HG03442 (cell line): ENCODE results near the gene GALNT18.

ENCODE experiments used
- ATAC-seq: cut with Tn5 transposase; IDR thresholded peaks from one replicate; pipeline ENCODE4 v1.9.1; 2021; ENCODE audit warnings: mild to moderate bottlenecking, moderate library complexity; ENCODE audit not compliant: unreplicated experiment

The GALNT18 gene

DNA sequence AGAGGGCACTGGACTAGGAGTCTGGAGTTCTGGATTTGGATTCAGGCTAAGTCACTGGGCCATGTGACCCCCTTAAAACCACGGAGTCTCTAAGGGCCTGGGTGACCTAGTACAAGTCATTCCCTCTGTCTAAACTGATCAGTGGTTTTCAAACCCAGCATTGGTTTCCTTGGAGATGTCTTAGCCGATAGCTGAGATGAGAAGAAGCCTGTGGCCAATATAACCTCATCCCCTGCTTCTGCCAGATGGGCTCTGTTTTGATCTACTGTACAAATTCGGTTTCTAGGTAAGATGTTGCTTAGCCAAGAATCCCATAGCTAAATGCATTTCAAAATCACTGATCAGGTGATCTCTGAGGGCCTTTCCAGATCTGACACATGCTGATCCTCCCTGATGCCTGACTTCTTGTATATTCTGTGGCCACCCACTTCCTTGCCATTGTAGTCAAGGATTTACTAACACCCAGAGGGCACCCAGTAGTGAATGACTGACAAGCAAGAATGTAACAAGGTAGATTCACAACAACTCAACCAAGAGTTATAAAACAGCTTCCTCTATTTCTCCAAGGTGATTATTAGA is 53.1 kb downstream of the GALNT18 start:
- no peak for ATAC-seq

DNA sequence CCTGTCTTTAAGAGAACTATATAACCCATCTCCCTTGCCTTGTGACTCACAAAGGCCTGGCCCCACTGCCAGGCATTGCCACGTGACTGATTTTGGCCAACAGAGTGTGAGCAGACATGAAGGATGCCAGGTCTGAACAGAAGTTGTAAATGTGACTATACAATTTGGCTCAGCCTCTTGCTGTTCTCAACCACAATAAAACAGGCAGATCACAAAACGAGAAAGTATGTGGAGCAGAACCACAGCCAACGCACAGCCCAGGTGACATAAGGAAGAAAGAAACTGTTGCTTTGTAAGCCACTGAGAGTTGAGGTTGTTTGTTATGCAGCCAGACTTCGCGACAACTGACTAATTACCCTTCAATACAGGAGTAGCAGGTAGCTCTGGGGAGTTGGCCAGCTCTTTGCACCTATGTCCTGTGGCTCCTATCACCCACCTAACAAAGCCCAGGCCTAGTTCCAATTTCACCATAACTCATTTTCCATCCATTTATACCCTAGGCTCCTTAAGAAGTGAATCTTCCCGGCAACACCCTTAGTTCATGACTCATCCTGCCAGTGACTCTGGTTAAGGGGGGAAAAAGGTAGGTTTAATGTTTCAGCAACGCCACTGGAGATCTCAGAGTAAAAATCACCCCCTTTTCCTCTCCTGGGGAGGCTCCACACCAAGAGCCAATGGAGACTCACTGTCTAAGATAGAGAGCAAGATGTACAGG is 53.7 kb downstream of the GALNT18 start:
- peak; percentile 45 for ATAC-seq

DNA sequence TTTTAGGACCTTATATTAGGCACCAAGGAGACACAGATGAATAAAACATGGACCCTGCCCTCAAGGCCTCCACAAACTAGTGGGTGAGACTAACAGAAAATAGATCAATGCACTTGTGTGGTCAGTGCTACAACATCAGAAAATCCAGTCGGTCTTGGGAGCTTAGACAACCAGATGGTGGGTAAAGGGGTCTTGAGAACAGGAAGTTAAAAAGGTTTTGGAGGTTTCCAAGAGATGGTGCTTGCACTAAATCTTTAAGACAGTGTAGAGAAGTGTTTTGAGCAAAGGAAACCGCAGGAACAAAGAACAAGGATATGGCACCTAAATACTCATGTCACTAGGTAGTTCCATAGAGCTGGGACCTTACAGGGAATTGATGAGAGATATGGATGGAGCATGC is 56.2 kb downstream of the GALNT18 start:
- ATAC-seq: no peak

GRCh38 chr11:11563200-11563975 is 58.4 kb downstream of the GALNT18 start:
- ATAC-seq: no peak

GRCh38 chr11:11561991-11562390 is 59.8 kb downstream of the GALNT18 start:
- no peak for ATAC-seq

GRCh38 chr11:11558826-11559225 is 63.0 kb downstream of the GALNT18 start:
- no peak for ATAC-seq

DNA sequence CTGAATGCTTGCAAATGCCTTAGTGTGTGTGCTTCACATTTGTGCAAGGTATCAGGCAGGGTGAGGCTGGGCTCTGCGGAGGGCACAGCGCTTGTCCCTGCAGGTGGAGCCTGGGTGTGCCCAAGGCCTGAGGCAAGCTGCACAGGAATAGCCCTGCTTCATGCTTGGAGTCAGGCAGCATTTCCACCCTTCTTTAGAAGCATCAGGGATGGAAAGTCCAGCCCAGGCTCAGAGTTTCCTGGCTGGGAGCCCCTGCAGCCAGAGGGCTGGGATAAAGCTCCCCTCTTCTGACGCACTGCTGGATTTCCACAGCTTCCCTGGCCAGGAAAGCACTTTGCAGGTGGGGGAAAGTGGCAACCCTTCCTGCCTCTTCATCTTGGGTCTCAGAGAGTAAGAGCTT is 63.4 kb downstream of the GALNT18 start:
- ATAC-seq: no peak

- no peak for ATAC-seq
These were observed 66.6 kb downstream of the GALNT18 start for GRCh38 chr11:11555208-11555607.

DNA sequence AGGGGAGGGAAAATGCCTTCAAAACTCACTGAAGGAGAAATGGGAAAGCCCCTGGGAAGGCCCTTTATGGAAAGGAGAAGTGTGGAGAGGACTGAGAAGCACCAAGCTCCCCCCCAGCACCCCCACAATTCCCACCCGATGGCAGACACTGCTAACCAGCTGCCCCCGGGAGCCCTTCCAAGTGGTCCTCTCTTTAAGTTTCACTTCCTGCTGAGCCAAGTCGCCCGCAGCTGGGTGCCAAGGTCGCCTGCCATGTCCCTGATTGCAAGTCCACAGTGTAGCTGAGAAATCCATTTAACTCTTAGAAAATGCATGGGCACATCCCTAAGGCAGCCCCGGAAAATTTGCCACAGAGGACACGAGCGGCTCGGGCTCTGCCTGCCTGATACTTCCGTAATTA is 68.2 kb downstream of the GALNT18 start:
- no peak for ATAC-seq

- no peak for ATAC-seq
These were observed 69.2 kb downstream of the GALNT18 start for GRCh38 chr11:11552529-11553087.

GRCh38 chr11:11550534-11550933 is 71.3 kb downstream of the GALNT18 start:
- ATAC-seq: no peak

GRCh38 chr11:11545285-11546275 is 76.2 kb downstream of the GALNT18 start:
- ATAC-seq: no peak

DNA sequence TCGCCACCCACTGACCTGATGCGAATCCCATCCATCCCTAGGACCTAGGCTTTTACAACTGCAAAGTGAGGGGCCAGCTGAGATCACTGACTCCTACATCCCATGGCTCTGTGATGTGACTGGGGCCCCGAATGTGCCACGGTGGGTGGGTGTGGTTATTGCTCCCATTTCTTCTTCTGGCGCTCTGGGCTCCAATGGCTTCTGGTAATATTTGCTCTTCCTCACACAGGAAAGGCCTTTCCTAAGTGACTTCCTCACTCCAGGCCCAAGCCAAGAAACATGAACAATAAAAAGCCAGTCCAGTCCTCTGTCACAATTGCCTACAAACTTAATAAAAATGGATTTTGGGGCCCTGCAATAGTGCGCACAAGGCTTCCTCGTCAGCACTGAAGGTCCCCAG is 78.1 kb downstream of the GALNT18 start:
- no peak for ATAC-seq

DNA sequence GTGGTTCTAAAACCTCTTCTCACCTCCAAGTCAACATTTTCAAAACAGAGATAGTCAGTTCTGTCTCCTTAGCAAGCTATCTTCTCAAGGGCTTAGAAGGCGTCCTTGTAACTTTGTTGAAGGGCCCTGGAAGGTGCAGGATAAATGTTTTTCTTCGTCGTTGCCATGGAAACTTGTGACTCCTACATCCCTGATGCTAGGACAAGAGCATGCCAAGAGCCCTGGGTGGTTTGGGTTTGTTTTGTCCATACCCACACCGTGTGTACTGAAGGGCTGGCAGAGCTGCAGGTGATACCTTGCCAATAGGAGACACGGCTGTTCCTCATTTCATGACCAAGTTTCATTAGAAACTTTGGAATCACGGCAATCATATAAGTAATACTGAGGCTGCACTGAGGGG is 81.6 kb downstream of the GALNT18 start:
- no peak for ATAC-seq

DNA sequence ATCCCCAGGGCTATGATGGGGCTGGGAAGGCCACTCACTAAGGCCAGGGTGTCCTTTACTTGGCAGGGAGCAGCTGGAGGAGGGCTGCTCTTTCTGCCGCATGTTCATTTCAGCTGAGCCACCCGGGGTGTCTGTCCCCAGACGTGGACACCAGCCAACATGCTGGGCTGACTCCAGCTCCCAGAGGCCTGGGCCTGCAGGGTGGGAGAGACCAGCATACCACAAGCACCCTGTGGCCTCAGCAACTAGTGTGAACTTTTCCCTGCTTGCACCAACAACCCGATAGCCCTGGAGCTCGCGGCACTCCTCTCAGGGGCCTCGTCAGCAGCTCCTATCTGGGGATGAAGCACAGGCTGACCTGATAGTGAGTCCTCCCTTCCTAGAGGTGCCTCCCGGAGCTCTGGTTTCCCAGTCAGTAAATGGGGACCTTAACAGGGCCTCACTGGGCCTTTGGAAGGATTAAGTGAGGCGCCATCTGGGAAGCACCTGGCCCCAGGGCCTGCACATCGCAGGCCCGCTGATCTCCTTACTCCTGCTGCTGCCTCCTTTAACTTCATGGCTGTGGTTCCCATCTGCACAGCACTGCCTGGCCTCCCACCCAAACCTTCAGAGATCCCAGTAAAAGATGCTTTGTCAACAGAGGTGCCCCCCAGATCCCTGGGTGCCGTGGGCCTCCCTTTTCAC is 83.4 kb downstream of the GALNT18 start:
- no peak for ATAC-seq

DNA sequence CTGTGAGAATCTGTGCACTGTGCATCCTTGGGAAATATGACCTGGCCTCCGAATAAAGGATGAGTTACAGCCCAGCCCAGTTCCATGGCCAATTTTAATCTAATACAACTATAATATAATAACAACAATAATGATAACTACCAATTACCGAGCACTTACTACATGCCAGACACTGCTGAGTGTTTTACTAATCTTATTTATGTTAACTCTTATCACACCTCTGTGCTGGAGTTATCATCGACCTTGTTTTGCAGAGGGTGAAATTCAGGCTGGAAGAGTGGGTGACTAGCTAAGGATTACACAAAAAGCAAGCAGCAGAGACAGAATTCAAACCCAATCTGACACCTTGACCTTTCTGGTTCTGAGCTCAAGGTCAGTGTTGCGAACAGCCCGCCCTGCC is 83.9 kb downstream of the GALNT18 start:
- ATAC-seq: no peak

DNA sequence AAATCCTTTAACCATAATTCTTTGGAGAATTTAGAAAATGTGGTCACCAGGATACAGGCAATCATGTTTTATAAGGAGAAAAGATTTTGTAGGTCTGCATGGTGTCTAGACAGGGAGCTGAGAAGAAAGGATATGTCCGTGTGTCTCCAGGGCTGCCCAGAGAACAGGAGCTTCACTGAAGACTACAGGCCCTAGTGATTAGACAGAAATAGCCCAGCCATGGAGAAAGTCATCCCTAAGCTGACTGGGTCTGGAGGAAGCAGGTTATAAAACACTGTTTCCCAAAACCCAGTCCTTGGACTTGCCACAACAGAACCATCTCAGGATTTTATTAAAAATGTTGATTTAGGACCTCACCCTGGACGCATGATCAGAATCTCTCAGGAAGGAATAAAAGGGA is 84.4 kb downstream of the GALNT18 start:
- ATAC-seq: no peak

GRCh38 chr11:11536650-11537049 is 85.2 kb downstream of the GALNT18 start:
- no peak for ATAC-seq

DNA sequence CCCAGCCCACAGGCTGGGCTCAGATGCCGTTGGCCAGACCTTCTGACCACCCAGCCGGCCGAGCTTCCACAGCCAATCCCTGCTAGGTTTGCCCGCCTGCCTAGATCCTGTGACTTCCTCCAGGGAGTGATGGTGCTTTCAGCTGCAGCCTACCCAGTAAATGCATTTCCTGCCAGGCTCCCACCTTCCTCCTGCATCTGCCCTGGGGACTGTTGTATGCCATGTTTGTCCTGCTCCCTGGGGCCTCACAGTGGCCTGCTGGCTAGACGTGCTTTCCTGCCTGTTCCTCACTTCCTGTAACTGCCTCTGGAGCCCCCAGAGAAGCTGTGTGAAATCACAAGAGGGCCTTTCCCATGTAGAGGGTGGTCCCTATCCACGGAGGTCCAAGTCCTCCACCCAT is 86.2 kb downstream of the GALNT18 start:
- ATAC-seq: no peak

DNA sequence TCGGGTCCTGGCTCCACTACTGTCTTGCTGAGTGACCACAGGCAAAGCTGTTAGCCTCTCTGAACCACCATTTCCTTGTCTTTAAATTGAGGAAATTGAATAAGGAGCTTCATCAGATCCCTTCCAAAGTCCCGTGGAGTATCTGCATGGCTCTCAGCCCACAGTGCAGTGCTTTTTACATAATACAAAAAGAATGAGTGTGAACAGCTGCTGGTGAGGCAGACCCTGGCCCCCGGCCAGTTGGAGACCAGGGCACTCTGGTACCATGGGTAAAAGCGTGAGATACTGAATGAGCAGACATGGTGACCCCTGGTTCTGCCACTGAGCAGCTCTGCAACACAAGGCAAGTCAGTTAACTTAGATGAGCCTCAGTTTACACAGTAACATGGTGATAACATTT is 86.8 kb downstream of the GALNT18 start:
- ATAC-seq: no peak
